Measurements from ENCODE around the gene KMT5B. TPM values are rescaled to one million over a fixed set of nuclear protein-coding genes. Genes with fewer than 3 reads are reported as not detected.

The KMT5B gene
- total RNA-seq, 2 donors from 2014 or later: 42.6 to 59.1 TPM

DNA sequence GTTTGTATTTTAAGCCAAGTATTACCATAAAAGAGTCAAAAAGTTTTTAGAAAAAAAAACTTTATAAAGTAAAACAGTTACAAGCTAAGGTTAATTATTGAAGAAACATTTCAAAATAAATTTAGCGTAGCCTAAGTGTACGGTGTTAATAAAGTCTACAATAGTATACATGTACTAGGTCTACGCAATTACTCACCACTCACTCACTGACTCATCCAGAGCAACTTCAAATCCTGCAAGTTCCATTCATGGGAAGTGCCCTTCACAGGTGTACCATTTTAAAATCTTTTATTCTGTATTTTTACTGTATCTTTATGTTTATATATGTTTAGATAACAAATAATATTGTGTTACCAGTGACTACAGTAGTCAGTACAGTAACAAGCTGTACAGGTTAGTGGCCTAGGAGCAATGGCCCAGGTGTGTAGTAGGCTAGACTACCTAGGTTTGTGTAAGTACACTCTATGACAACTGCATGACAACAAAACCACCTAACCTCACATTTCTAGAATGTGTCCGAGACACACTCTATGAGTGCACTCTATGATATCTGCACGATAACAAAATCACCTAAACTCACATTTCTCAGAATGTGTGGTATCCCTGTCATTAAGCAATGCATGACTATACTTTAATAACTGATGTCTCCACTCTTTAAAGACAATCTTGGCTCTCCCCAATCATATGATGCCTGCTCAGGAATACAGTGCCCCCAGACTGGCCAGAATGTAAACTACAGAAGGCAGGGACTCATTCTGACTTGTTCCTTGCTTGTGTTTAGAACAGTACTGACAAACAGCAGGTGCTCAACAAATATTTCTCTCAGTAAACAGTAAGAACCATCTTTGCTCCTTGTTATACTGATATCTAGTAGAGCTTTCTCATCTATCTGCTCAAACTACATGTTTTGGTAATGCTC lies 21.2 kb downstream of the KMT5B start:
- Histone ChIP-seq H3K9ac (ENCODE audit: low read depth in 2 of 2, low read length in 2 of 2) (no peak overlapping the region), H3K27ac (no peak overlapping the region), H3K27me3 (no peaks in the 10 kb centered on the region), H3K4me1 (peaks cover 7% of the 10 kb centered on the region), H3K9me3 (no peaks in the 10 kb centered on the region), H3K4me3 (no peak overlapping the region), H3K36me3 (no peaks in the 10 kb centered on the region)
- intact Hi-C loops (cut with DNase I): no loop called here
- TF ChIP-seq, protein P1, sequence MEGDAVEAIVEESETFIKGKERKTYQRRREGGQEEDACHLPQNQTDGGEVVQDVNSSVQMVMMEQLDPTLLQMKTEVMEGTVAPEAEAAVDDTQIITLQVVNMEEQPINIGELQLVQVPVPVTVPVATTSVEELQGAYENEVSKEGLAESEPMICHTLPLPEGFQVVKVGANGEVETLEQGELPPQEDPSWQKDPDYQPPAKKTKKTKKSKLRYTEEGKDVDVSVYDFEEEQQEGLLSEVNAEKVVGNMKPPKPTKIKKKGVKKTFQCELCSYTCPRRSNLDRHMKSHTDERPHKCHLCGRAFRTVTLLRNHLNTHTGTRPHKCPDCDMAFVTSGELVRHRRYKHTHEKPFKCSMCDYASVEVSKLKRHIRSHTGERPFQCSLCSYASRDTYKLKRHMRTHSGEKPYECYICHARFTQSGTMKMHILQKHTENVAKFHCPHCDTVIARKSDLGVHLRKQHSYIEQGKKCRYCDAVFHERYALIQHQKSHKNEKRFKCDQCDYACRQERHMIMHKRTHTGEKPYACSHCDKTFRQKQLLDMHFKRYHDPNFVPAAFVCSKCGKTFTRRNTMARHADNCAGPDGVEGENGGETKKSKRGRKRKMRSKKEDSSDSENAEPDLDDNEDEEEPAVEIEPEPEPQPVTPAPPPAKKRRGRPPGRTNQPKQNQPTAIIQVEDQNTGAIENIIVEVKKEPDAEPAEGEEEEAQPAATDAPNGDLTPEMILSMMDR (IDR thresholded peaks at IDR 0.05): no peak
- no peak for DNase-seq

GRCh38 chr11:68189888-68190287 lies 23.2 kb downstream of the KMT5B start:
- H3K27ac ChIP-seq: no peak overlapping the region
- H3K36me3 ChIP-seq: peaks cover 12% of the 10 kb centered on the region
- intact Hi-C loops (cut with DNase I): no loop called here
- no peak overlapping the region for H3K4me3 ChIP-seq
- no peak overlapping the region for H3K9ac ChIP-seq (ENCODE audit: low read depth in 2 of 2, low read length in 2 of 2)
- DNase-seq: no peak
- TF ChIP-seq, protein P1 (IDR thresholded peaks at IDR 0.05): no peak
- no peaks in the 10 kb centered on the region for H3K4me1 ChIP-seq
- no peaks in the 10 kb centered on the region for H3K27me3 ChIP-seq
- H3K9me3 ChIP-seq: no peaks in the 10 kb centered on the region

GRCh38 chr11:68189082-68189481 lies 24.0 kb downstream of the KMT5B start:
- TF ChIP-seq, protein P1 (IDR thresholded peaks at IDR 0.05): no peak
- DNase-seq: no peak
- Histone ChIP-seq H3K4me1 (no peaks in the 10 kb centered on the region), H3K4me3 (no peak overlapping the region), H3K27ac (no peak overlapping the region), H3K27me3 (no peaks in the 10 kb centered on the region), H3K9ac (ENCODE audit: low read depth in 2 of 2, low read length in 2 of 2) (no peak overlapping the region), H3K9me3 (no peaks in the 10 kb centered on the region), H3K36me3 (peaks cover 12% of the 10 kb centered on the region)
- intact Hi-C loops (cut with DNase I): no loop called here

- H3K9ac ChIP-seq (ENCODE audit: low read depth in 2 of 2, low read length in 2 of 2): no peak overlapping the region
- H3K9me3 ChIP-seq: no peaks in the 10 kb centered on the region
- intact Hi-C loops (cut with DNase I): no loop called here
- no peaks in the 10 kb centered on the region for H3K27me3 ChIP-seq
- H3K4me1 ChIP-seq: no peaks in the 10 kb centered on the region
- H3K36me3 ChIP-seq: peaks cover 12% of the 10 kb centered on the region
- no peak overlapping the region for H3K4me3 ChIP-seq
- TF ChIP-seq, protein P1 (IDR thresholded peaks at IDR 0.05): no peak
- H3K27ac ChIP-seq: no peak overlapping the region
- no peak for DNase-seq
These were observed 27.0 kb downstream of the KMT5B start for GRCh38 chr11:68186061-68186460.

GRCh38 chr11:68181719-68182451 lies 31.2 kb downstream of the KMT5B start:
- no peak overlapping the region for H3K4me3 ChIP-seq
- H3K9me3 ChIP-seq: no peaks in the 10 kb centered on the region
- peaks cover 12% of the 10 kb centered on the region for H3K36me3 ChIP-seq
- no peak for DNase-seq
- no peak overlapping the region for H3K9ac ChIP-seq (ENCODE audit: low read depth in 2 of 2, low read length in 2 of 2)
- TF ChIP-seq, protein P1 (IDR thresholded peaks at IDR 0.05): no peak
- intact Hi-C loops (cut with DNase I): no loop called here
- H3K4me1 ChIP-seq: no peaks in the 10 kb centered on the region
- H3K27ac ChIP-seq: no peak overlapping the region
- no peaks in the 10 kb centered on the region for H3K27me3 ChIP-seq

Measured in colonic mucosa (tissue), 4 donors.